Activated CD8-positive, alpha-beta memory T cell treated with anti-CD3 and anti-CD28 coated beads for 48 hours (primary cell): Measurements from ENCODE around the gene ZGPAT.

ENCODE experiments used
- DNase-seq, 3 experiments: peaks; one replicate each; pipeline ENCODE4 v3.0.0-alpha.2; 2020; ENCODE audit warnings: low read depth in 2 of 3, low spot score in 2 of 3

ZGPAT gene

DNA sequence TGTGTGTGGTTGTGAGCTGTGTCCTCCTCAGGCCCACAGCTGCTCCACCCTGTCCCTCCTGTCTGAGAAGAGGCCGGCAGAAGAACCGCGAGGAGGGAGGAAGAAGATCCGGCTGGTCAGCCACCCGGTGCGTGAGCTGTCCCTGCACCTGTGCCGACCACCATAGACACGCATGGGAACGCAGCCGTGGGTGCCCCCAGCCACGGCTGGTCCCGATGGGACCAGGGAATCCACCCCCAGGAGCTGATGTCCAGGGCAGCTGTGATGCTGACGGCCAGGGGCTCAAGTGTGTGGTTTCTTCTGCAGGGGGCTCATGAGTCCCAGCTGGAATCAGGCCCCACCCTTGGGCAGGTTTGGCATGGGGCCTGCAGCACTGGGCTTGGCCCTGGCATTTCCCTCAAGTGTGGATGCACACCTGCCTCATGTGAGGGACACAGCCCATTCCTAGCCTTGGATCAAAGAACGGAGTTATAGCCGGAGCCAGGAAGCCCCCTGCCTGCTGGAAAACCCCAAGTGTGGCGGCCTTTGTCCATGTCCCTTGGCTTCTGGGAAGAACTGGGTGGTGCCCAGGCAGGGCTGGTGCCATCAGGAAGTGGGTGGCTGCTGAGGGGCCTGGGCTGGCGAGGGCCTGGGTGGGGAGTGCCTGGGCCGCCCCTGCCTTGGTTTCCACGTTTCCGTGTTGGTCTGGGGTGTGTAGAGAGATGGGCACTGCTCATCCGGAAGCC, 16.0 kb upstream of the ZGPAT start:
- no peak for DNase-seq

DNA sequence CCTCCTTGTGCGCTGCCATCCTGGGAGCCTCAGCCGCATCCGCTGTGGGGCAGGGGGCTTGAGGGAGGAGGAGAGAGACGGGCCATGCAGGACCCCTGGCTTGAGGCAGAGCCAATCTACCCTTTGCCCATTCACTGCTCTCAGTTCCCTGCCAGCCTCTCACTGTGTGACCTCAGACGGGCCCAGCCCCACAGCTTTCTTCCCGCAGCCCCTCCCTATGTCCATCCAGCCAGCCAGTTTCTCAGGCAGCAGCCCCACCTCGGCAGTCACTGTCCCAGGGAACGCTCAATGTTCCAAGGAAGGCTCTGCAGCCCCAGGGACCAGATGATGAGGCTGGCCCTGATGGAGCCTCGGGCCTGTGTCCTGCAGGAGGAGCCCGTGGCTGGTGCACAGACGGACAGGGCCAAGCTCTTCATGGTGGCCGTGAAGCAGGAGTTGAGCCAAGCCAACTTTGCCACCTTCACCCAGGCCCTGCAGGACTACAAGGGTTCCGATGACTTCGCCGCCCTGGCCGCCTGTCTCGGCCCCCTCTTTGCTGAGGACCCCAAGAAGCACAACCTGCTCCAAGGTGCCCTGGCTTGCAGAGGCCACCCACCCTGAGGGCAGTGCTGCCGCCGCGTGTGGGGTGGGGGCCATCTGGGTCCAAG, 15.3 kb upstream of the ZGPAT start:
- DNase-seq, result no peak

DNA sequence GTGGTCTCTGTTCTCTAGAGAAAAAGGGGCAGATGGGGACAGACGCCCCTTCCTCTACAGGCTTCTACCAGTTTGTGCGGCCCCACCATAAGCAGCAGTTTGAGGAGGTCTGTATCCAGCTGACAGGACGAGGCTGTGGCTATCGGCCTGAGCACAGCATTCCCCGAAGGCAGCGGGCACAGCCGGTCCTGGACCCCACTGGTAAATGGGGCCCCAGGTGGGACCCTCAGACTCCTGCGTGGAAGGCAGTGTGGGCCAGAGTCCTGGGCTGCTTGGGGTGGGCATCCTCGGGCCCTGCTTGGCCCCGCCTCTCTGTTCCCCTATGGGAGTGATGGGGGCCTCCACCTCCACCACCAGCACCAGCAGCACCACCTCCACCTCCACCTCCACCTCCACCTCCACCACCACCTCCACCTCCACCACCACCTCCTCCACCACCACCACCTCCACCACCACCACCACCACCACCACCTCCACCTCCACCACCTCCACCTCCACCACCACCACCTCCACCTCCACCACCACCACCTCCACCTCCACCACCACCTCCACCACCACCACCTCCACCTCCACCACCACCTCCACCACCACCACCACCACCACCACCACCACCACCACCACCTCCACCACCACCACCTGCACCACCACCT, 14.6 kb upstream of the ZGPAT start:
- no peak for DNase-seq

DNA sequence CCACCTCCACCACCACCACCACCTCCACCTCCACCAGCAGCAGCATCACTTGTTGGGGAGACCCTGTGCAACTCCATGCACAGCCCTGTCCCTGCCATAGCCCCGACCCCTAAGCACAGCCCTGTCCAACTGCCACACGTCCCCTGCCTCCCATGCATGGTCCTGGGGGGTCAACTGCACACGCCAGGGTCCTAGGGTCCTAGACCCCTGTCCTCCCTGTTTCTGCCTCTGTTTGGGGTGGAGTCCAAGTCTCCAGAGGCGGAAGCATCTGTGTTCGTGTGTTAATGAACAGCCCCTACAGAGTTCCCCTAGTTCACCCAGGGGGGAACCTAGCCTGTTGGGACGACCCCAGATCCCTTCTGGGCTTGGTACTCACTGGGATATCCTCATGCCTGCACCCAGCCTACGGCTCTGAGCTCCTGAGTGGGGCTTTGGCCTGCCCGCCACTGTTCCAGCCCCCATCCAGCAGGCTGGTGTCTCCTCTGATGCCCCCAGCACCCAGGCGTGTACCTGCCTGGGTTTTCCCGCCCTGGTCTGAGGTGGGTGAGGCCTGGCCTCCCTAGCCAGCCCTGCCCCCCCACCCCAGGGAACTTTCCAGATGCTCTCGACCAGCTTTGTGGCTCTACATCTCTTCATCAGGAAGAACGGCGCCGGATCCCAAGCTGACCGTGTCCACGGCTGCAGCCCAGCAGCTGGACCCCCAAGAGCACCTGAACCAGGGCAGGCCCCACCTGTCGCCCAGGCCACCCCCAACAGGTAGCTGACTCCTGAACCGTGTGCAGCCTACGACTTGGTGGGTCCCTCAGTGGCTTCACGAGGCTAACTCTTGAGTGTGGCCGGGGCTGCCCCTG, 13.9 kb upstream of the ZGPAT start:
- no peak for DNase-seq

DNA sequence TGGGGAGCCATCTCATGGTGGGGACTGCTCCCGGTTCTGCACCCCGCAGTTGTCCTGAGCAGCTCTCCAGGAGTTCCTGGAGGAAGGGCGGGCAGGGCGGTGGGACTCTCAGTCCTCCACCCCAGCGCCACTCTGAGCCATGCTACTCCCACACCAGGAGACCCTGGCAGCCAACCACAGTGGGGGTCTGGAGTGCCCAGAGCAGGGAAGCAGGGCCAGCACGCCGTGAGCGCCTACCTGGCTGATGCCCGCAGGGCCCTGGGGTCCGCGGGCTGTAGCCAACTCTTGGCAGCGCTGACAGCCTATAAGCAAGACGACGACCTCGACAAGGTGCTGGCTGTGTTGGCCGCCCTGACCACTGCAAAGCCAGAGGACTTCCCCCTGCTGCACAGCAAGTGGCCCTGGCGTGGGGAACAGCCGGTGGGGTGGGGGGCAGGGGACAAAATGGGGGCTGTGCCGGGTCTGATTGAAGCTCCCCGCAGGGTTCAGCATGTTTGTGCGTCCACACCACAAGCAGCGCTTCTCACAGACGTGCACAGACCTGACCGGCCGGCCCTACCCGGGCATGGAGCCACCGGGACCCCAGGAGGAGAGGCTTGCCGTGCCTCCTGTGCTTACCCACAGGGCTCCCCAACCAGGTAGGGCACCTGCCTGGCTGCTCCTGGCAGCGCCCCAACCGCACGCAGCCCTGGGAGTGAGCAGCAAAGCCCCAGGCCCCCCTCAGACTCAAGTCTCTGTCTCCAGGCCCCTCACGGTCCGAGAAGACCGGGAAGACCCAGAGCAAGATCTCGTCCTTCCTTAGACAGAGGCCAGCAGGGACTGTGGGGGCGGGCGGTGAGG, 13.0 kb upstream of the ZGPAT start:
- DNase-seq, result no peak

DNA sequence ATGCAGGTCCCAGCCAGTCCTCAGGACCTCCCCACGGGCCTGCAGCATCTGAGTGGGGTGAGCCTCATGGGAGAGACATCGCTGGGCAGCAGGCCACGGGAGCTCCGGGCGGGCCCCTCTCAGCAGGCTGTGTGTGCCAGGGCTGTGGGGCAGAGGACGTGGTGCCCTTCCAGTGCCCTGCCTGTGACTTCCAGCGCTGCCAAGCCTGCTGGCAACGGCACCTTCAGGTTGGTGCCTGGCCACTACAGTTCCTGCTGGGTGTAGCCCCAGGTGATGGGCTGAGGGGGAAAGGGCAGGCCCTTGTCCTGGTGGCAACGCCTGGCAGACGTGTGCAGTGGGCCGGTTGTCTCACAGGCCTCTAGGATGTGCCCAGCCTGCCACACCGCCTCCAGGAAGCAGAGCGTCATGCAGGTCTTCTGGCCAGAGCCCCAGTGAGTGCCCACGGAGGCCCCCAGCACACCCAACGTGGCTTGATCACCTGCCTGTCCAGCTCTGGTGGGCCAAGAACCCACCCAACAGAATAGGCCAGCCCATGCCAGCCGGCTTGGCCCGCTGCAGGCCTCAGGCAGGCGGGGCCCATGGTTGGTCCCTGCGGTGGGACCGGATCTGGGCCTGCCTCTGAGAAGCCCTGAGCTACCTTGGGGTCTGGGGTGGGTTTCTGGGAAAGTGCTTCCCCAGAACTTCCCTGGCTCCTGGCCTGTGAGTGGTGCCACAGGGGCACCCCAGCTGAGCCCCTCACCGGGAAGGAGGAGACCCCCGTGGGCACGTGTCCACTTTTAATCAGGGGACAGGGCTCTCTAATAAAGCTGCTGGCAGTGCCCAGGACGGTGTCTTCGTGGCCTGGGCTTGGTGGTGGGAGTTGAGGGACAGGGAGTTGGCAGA, 12.2 kb upstream of the ZGPAT start:
- no peak for DNase-seq

DNA sequence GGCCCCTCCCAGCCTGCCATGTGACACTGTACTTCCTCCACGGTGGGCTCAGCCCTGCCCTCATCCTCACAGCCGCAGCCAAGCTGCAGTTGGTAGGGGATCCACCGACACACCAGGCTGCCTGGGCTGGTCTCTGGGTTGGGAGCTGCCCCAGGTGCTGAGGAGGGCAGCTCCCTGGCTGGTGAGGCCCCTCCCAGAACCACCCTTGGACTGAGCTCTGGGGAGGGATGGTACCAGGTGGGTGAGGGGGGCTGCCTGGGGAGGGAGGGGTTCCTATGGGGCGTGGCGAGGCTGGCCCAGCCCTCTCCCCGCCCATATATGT, 11.6 kb upstream of the ZGPAT start:
- DNase-seq, result no peak

DNA sequence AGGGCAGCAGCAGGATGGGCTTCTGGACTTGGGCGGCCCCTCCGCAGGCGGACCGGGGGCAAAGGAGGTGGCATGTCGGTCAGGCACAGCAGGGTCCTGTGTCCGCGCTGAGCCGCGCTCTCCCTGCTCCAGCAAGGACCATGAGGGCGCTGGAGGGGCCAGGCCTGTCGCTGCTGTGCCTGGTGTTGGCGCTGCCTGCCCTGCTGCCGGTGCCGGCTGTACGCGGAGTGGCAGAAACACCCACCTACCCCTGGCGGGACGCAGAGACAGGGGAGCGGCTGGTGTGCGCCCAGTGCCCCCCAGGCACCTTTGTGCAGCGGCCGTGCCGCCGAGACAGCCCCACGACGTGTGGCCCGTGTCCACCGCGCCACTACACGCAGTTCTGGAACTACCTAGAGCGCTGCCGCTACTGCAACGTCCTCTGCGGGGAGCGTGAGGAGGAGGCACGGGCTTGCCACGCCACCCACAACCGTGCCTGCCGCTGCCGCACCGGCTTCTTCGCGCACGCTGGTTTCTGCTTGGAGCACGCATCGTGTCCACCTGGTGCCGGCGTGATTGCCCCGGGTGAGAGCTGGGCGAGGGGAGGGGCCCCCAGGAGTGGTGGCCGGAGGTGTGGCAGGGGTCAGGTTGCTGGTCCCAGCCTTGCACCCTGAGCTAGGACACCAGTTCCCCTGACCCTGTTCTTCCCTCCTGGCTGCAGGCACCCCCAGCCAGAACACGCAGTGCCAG, 11.0 kb upstream of the ZGPAT start, which contains the start of gene TNFRSF6B:
TNFRSF6B (plus strand) TSS at position 25 of the 729 bp plus-strand sequence; CDS start at position 141, 116 bp downstream.
- no peak for DNase-seq

DNA sequence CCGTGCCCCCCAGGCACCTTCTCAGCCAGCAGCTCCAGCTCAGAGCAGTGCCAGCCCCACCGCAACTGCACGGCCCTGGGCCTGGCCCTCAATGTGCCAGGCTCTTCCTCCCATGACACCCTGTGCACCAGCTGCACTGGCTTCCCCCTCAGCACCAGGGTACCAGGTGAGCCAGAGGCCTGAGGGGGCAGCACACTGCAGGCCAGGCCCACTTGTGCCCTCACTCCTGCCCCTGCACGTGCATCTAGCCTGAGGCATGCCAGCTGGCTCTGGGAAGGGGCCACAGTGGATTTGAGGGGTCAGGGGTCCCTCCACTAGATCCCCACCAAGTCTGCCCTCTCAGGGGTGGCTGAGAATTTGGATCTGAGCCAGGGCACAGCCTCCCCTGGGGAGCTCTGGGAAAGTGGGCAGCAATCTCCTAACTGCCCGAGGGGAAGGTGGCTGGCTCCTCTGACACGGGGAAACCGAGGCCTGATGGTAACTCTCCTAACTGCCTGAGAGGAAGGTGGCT, 10.4 kb upstream of the ZGPAT start:
- DNase-seq, result no peak

DNA sequence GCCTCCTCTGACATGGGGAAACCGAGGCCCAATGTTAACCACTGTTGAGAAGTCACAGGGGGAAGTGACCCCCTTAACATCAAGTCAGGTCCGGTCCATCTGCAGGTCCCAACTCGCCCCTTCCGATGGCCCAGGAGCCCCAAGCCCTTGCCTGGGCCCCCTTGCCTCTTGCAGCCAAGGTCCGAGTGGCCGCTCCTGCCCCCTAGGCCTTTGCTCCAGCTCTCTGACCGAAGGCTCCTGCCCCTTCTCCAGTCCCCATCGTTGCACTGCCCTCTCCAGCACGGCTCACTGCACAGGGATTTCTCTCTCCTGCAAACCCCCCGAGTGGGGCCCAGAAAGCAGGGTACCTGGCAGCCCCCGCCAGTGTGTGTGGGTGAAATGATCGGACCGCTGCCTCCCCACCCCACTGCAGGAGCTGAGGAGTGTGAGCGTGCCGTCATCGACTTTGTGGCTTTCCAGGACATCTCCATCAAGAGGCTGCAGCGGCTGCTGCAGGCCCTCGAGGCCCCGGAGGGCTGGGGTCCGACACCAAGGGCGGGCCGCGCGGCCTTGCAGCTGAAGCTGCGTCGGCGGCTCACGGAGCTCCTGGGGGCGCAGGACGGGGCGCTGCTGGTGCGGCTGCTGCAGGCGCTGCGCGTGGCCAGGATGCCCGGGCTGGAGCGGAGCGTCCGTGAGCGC, 9.8 kb upstream of the ZGPAT start:
- DNase-seq, result no peak

DNA sequence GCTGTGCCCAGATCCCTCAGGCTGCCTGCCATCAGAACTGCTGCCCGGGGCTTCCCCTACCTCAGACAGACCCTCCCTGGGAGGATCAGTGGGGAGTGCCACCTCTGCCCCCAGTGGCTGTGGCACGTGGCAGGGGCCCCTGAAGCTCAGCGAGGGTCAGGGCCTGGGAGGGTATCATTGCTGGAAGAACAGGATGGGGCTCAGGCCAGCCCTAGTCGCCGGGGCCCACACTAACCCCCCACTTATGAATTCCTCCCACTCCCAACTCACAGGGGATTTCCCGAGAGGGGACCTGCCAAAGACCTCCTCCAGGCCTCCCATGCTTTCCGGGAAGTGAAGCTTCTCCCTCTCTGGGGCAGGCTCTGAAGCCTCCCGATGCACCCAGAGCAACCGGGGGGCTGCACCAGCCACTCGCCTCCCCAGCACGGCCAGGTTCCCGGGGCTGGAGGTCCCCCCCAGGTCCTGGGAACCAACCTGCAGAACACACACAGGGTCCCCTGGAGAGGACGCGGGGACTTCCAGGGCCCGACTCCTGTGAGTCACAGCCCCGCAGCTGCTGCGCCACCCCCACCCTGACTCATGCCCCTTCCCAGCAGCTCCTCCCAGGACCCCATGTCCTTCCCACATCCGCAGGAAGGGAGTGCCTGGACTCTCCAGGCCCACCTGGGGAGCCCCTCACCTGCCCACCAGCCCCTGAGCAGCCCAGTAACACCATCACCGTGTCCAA, 8.9 kb upstream of the ZGPAT start:
- DNase-seq, result peak in 1 of 3 experiments; percentile 30

DNA sequence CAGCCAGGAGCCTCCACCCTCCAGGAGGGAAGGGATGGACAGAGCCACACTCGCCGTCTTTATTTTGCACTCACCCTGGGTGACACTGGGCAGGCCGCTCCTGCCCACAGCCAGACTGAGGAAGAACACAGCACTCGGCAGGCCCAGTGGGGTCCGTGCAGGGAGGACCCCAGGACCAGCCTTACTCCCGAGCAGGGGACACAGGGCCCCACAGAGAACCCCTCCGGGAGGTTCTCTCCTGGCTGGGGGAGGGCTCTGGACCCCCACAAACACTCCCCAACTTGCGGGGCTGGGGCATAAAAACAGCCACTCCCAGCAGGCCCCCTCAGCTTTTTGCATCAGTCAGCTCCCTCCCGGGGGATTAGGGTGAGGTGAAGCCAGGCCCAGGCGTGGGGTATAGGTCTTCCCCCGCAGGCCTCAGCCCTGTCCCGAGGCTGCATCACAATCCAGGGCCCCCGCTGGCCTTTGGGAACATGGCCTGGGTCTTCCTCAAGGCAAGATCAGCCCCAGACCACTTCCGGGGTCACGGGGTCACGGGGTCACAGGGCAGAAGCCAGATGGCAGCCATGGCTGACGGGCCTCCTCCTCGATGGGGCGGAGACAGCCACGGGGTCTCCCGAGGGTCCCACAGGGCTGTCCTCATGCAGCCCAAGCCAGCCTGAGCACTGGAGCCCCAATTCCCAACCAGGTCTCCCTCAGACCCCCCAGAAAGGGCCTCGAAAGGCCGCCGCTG, 8.2 kb upstream of the ZGPAT start:
- DNase-seq, result no peak

DNA sequence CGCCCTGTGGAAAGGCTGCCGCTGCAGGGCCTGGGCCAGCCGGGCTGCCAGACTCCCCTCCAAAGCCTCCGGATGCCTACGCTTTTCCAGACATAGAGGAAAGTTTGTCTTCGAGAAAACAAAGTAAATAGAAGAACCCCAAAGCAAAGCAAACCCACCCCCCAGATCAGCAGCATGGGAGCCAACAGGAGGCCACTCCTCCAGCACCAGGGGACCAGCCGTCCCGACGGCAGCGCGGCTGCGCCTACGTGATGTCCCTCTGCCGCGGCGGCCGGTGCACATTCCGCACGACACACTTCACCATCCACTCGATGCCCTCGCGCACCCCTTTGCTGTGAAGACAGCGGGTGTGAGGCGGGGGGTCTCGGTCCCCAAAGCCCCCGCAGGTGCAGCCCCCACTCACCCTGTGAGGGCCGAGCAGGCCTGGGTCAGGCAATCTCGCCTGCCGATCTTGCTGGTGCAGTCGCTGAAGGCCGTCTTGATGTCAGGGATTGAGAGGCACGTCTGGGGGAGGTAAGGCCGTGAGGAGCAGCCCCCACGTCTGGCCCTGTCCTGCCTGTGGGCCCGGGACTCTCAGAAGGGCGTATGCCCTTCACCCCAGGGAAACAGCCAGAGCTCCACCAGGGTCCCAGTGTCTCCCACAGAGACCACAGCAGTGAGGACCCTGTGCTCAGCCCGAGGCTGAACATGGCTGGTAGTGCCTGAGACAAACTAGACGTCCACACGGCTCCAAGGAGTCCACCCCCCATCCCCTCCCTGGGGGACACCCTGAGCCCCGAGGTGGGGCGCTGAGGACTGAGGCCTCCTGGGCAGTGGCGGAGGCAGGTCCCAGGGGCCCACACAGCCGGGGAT, 7.4 kb upstream of the ZGPAT start:
- no peak for DNase-seq

DNA sequence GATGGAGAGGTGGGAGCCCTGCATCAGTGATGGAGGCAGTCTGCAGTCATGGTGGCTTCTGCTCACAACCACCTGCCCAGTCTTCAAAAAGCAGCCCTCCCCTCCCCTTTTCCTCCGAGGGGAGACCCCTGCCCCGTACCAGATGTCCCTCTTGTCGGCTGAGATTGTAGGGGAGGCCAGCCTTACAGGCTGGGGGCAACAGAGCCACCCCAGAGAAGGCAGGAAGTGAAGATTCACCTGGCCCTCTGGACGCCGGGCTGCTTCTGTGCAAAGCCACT, 6.8 kb upstream of the ZGPAT start:
- no peak for DNase-seq

DNA sequence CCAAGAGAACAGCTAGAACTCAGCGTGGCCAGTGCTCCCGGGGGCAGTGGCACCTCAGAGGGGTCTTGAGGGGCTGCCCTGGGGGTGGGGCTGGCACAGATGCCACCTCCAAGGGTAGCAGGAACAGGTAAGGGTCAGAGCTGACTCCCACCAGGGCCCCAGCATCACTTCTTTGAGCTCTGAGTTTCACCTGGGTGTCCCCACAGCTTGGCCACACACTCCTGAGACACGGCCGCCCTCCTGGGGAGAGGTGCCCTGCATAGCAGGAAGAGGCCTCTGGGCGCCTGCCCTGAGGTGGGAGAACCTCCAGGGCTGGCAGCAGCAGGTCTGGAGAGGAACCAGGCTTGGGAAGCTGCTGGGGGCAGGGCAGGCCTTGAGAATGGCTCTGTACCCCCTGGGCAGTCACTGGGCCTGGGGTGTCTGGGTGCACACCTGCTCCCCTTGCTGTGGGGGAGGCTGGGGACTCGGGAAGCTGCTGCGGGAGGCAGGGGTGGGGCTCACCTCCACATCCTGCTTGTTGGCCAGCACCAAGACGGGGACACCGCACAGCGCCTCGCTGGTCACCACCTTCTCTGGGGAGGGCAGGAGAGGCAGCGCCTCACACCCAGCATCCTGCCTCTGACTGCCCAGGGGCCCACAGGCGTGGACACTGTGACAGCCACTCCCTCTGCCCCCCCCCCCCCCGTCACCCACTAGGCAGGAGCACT, 6.4 kb upstream of the ZGPAT start:
- DNase-seq, result no peak
